GM12865 (cell line): ENCODE results near the gene ANKRD44.

Experiments
- DNase-seq: peaks from one replicate; pipeline ENCODE4 v3.0.0; 2010; ENCODE audit warnings: low read depth
- H3K4me3 ChIP-seq: 2 replicates; pipeline ENCODE4 v1.5.1; 2011; ENCODE audit warnings: mild to moderate bottlenecking, low read depth, low read length, control low read depth
- TF ChIP-seq, protein P1 (sequence below): IDR thresholded peaks from 2 replicates; pipeline ENCODE4 v1.5.1; 2011; ENCODE audit warnings: low read length, control low read depth, low read depth, inconsistent platforms; ENCODE audit not compliant: insufficient read depth; ENCODE audit errors: missing control alignments

Gene ANKRD44

DNA sequence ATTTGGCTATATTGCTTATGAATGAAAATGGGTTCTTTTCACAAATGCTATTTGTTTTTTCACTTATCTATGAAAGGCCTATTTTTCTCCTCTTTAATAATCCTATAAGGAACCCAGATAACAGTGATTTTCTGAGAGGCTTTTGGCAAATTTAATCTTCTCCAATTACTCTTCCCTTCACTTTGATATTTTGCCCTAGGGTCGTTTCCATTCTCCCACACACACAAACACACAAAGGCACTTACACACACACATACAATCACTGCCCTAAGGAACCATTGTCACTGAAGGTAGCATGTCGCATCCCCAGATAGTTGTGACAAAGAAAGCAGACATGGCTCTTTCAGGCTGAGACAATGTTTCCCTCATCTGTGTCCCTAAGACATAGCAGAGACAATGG lies 213.9 kb downstream of the ANKRD44 start:
- TF ChIP-seq, protein P1, sequence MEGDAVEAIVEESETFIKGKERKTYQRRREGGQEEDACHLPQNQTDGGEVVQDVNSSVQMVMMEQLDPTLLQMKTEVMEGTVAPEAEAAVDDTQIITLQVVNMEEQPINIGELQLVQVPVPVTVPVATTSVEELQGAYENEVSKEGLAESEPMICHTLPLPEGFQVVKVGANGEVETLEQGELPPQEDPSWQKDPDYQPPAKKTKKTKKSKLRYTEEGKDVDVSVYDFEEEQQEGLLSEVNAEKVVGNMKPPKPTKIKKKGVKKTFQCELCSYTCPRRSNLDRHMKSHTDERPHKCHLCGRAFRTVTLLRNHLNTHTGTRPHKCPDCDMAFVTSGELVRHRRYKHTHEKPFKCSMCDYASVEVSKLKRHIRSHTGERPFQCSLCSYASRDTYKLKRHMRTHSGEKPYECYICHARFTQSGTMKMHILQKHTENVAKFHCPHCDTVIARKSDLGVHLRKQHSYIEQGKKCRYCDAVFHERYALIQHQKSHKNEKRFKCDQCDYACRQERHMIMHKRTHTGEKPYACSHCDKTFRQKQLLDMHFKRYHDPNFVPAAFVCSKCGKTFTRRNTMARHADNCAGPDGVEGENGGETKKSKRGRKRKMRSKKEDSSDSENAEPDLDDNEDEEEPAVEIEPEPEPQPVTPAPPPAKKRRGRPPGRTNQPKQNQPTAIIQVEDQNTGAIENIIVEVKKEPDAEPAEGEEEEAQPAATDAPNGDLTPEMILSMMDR, result no peak
- DNase-seq, result no peak
- no peak overlapping the region for H3K4me3 ChIP-seq

DNA sequence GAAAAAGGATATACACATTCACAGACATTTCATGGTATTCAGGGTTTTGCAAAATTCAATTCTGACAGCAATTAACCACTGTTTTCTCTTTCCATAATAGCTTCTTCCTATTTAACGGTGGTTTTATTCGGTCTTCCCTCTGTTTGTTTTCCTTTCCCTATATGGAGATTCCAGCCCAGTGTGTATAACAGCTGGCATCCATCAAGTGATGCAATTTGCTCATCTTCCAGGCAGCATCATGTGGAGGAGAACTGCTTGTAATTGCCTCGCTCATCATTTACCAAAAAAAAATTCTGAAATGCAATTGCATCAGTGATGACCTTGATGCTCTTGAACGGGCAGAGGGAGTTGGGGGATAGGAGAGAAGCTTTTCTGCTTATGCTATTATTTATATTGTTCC lies 218.1 kb downstream of the ANKRD44 start:
- H3K4me3 ChIP-seq, result no peak overlapping the region
- no peak for DNase-seq
- TF ChIP-seq, protein P1, result no peak

DNA sequence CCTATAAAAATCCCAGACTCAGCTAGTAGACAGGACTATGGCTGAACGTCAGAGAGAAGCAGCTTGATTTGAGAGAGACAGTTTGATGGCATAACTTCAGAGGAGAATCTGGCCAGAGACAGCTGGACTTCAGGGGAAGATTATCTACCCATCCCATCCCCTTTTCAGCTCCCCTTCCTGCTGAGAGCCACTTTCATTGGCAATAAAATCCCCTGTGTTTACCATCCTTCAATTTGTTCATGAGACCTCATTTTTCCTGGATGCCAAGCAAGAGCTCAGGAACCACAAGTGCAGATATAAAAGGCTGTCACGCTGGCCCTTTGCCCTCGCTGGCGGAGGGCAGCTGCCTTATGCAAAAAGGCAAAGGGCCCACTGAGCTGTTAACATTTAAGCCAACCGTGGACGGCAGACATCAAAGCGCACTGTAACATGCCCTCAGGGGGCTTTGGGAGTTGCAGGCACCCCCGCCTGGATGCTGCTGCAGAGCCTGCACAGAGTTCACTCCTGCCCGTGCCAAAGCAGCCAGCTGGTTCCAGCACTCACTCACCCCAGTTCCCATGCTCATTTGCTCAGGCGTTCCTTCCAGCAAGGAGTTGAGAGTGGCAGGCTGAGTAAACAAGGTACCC lies 219.7 kb downstream of the ANKRD44 start:
- no peak for DNase-seq
- TF ChIP-seq, protein P1, result no peak
- no peak overlapping the region for H3K4me3 ChIP-seq

DNA sequence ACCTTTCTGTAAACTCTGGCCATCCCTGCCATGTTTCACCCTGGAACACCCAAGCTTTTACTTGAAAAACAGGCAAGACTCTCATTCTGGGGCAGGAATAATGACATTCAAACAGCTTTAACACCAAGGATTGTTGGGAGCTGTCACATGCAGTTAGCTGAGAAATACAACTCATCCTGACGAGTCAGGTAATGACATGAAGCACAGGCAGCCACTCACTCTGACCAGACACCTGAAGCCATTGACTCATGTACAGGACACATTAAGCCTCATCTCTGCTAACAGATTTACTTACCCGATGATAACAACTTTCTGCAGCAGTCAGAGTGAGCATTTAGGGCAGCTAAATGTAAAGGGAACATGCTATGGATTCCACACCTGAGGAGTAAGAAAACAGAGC lies 220.9 kb downstream of the ANKRD44 start:
- no peak for DNase-seq
- TF ChIP-seq, protein P1, result no peak
- H3K4me3 ChIP-seq, result no peak overlapping the region

DNA sequence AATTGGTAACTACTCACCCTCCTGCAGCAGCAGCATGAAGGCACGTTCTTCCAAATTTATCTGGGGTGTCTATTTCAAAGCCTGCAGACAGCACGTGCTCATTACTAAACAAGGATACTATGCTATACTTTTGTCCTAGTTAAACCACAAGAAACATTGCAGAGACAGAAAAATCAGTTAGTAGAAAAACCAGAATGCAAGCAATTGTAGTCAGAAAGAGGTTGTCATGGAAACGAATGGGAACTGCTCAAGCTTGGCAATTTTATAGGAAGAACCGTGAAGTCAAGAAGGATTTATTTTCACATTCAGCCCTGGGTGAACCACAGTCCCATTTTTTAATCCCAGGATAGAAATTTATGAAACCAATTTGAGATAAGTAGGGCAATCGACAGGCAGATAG lies 221.9 kb downstream of the ANKRD44 start:
- no peak for DNase-seq
- no peak overlapping the region for H3K4me3 ChIP-seq
- TF ChIP-seq, protein P1, result no peak

DNA sequence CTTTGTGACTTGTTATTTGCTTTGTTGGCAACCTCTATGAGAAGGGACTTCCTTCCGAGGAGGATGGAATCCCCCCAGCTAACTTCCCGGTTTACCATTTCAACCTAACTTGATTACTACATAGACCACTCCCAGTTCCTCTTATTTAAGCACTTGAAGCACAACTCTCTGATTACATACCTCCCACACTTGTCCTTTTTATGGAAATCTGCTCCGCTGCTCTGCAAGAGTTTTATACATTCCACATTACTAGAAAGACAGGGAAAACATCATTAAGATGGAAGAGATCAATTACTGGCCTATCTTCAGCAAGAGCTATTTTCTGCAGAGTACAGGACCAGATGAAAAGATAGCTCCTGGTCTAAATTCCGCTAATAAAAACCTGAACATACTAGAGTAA lies 224.1 kb downstream of the ANKRD44 start:
- H3K4me3 ChIP-seq, result no peak overlapping the region
- DNase-seq, result peak; percentile 48
- TF ChIP-seq, protein P1, result no peak

DNA sequence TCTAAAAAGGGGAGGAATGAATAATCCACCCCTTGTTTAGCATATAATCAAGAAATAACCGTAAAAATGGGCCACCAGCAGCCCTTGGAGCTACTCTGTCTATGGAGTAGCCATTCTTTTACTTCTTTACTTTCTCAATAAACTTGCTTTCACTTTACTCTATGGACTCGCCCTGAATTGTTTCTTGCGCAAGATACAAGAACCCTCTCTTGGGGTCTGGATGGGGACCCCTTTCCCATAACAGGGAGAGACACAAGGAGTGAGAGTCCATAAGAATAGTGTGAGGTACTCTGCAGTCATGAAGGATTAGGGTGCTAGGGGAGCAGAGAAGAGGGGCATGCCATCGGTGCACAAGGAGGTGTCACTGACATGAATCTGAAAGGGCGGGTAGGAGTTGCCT lies 224.9 kb downstream of the ANKRD44 start:
- no peak overlapping the region for H3K4me3 ChIP-seq
- TF ChIP-seq, protein P1, result no peak
- DNase-seq, result no peak
